ENCODE results near the gene RFX3.

- TF ChIP-seq RAD21 (IDR thresholded peaks at IDR 0.05; ENCODE audit: low read depth) (no peak), EGR1 (IDR thresholded peaks at IDR 0.05) (no peak), EP300 (IDR thresholded peaks at IDR 0.05; ENCODE audit: borderline replicate concordance) (no peak), TEAD4 (IDR thresholded peaks at IDR 0.05) (no peak), TAF1 (IDR thresholded peaks at IDR 0.05; ENCODE audit: low read depth) (no peak), FOXM1 (IDR thresholded peaks at IDR 0.05; ENCODE audit: borderline replicate concordance, low read depth) (no peak), REST (IDR thresholded peaks at IDR 0.05; ENCODE audit: low read depth) (no peak), YY1 (IDR thresholded peaks at IDR 0.05; ENCODE audit: low read depth) (no peak), CREB1 (IDR thresholded peaks at IDR 0.05; ENCODE audit: low read depth) (no peak), CEBPB (IDR thresholded peaks at IDR 0.05) (no peak), ZBTB7A (IDR thresholded peaks at IDR 0.05; ENCODE audit: low read depth) (no peak), NFIC (IDR thresholded peaks at IDR 0.05) (no peak)
- TF ChIP-seq, protein P1, sequence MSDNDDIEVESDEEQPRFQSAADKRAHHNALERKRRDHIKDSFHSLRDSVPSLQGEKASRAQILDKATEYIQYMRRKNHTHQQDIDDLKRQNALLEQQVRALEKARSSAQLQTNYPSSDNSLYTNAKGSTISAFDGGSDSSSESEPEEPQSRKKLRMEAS (IDR thresholded peaks at IDR 0.05), result no peak
Observed at GRCh38 chr9:3261484-3261883, 264.3 kb downstream of the RFX3 start.

Data from Ishikawa (cell line).